GM21529 (cell line): ENCODE results near the gene WDR87.
"Not testable (repeated sequence)": the region's sequence is repeated elsewhere in the genome, so short reads cannot be mapped to it uniquely, and the experiment has no call there.

Source experiments
- ATAC-seq: cut with Tn5 transposase; IDR thresholded peaks from one replicate; pipeline ENCODE4 v1.9.1; 2021; ENCODE audit not compliant: unreplicated experiment

The WDR87 gene

GRCh38 chr19:37893845-37894575 lies 12.4 kb downstream of the WDR87 start:
- no peak for ATAC-seq

- no peak for ATAC-seq
Measured at GRCh38 chr19:37886571-37886970, 19.8 kb downstream of the WDR87 start.

- no peak for ATAC-seq
Measured at GRCh38 chr19:37885392-37885791, 21.0 kb downstream of the WDR87 start.

GRCh38 chr19:37877147-37877546 lies 29.2 kb downstream of the WDR87 start:
- no peak for ATAC-seq

GRCh38 chr19:37876032-37876431 lies 30.4 kb downstream of the WDR87 start:
- no peak for ATAC-seq

- ATAC-seq: no peak
Measured at GRCh38 chr19:37874784-37875183, 31.6 kb downstream of the WDR87 start.

- ATAC-seq: no peak
Measured at GRCh38 chr19:37872383-37872782, 34.0 kb downstream of the WDR87 start.

GRCh38 chr19:37869766-37870340 lies 36.5 kb downstream of the WDR87 start:
- ATAC-seq: no peak

- no peak for ATAC-seq
Measured at GRCh38 chr19:37867831-37868230, 38.6 kb downstream of the WDR87 start.

- ATAC-seq: not testable (repeated sequence)
Measured at GRCh38 chr19:37865930-37866329, 40.5 kb downstream of the WDR87 start.

- ATAC-seq: no peak
Measured at GRCh38 chr19:37864501-37864900, 41.9 kb downstream of the WDR87 start.

- no peak for ATAC-seq
Measured at GRCh38 chr19:37855098-37855497, 51.3 kb downstream of the WDR87 start.

GRCh38 chr19:37845932-37846331 lies 60.5 kb downstream of the WDR87 start:
- no peak for ATAC-seq
